Testis (tissue), 2 donors: Measurements from ENCODE around the gene MORN4.

Experiments
- POLR2A ChIP-seq: fragments of 450-650 bp; IDR thresholded peaks from one replicate; pipeline ENCODE4 v1.6.1; 2017; ENCODE audit warnings: antibody characterized with exemption, mild to moderate bottlenecking, moderate library complexity
- TF ChIP-seq, protein P1 (sequence below), 3 experiments: fragments of 450-650 bp in 2 of 3; fragments of 200-600 bp in 1 of 3; sonication (generic) in 1 of 3; IDR thresholded peaks; one replicate each; pipeline ENCODE4 v1.5.1; 2016 to 2019; ENCODE audit warnings: antibody characterized with exemption in 3 of 3, mild to moderate bottlenecking in 2 of 3, moderate library complexity in 1 of 3

GRCh38 chr10:97589479-97589878, 43.8 kb downstream of the MORN4 start, which contains the start of gene C10orf62:
- TF ChIP-seq, protein P1, sequence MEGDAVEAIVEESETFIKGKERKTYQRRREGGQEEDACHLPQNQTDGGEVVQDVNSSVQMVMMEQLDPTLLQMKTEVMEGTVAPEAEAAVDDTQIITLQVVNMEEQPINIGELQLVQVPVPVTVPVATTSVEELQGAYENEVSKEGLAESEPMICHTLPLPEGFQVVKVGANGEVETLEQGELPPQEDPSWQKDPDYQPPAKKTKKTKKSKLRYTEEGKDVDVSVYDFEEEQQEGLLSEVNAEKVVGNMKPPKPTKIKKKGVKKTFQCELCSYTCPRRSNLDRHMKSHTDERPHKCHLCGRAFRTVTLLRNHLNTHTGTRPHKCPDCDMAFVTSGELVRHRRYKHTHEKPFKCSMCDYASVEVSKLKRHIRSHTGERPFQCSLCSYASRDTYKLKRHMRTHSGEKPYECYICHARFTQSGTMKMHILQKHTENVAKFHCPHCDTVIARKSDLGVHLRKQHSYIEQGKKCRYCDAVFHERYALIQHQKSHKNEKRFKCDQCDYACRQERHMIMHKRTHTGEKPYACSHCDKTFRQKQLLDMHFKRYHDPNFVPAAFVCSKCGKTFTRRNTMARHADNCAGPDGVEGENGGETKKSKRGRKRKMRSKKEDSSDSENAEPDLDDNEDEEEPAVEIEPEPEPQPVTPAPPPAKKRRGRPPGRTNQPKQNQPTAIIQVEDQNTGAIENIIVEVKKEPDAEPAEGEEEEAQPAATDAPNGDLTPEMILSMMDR (IDR thresholded peaks at IDR 0.05): no peak
- TF ChIP-seq POLR2A: no peak
